Tibial nerve (tissue), 4 donors: ENCODE data around the gene ZMYND8. TPM values are rescaled to one million over a fixed set of nuclear protein-coding genes. Genes with fewer than 3 reads are reported as not detected.
A peak's percentile ranks its signal among the peaks of the same experiment; 100 is the strongest.

Experiments used
- DNase-seq, 2 donors: peaks; one replicate each; pipeline ENCODE4 v3.0.0-alpha.2; 2019; ENCODE audit warnings: low spot score in 2 of 2
- H3K27ac ChIP-seq, 4 donors: fragments of 200-600 bp; sonication (generic) in 3 of 4; one replicate each; pipeline ENCODE4 v1.5.1; 2017 to 2019; ENCODE audit warnings: mild to moderate bottlenecking in 1 of 4
- H3K27me3 ChIP-seq, 2 donors: fragments of 200-600 bp; sonication (generic) in 1 of 2; one replicate each; pipeline versions ENCODE4 v1.5.1 to v1.6.0; 2017 to 2019
- H3K36me3 ChIP-seq, 3 donors: fragments of 200-600 bp; sonication (generic); one replicate each; pipeline ENCODE4 v1.5.1; 2018 to 2019
- H3K4me1 ChIP-seq, 4 donors: fragments of 200-600 bp; sonication (generic) in 3 of 4; one replicate each; pipeline ENCODE4 v1.5.1; 2017 to 2019
- H3K4me3 ChIP-seq, 4 donors: fragments of 200-600 bp; sonication (generic) in 3 of 4; one replicate each; pipeline ENCODE4 v1.5.1; 2017 to 2019; ENCODE audit warnings: mild to moderate bottlenecking in 1 of 4, moderate library complexity in 1 of 4
- H3K9me3 ChIP-seq, 4 donors: fragments of 200-600 bp; sonication (generic) in 3 of 4; one replicate each; pipeline ENCODE4 v1.5.1; 2017 to 2019
- CTCF ChIP-seq, 5 experiments: fragments of 200-600 bp in 3 of 5; fragments of 450-650 bp in 2 of 5; sonication (generic) in 3 of 5; IDR thresholded peaks; one replicate each; pipeline ENCODE4 v1.5.1; 2016 to 2019; ENCODE audit warnings: antibody characterized with exemption in 5 of 5, mild to moderate bottlenecking in 3 of 5, moderate library complexity in 2 of 5
- EP300 ChIP-seq, 2 donors: sonication (generic); formaldehyde crosslinking; IDR thresholded peaks; one replicate each; pipeline ENCODE4 v1.6.1; 2017; ENCODE audit warnings: antibody characterized with exemption in 2 of 2, mild to moderate bottlenecking in 1 of 2
- POLR2A ChIP-seq, 2 donors: fragments of 450-650 bp; IDR thresholded peaks; one replicate each; pipeline ENCODE4 v1.6.1; 2017; ENCODE audit warnings: antibody characterized with exemption in 2 of 2, mild to moderate bottlenecking in 2 of 2, moderate library complexity in 2 of 2
- WGBS, 2 donors: methylation state at CpG; one replicate each; pipeline ENCODE4 v1.1.5; 2018; 5-methylcytosine and 5-hydroxymethylcytosine counted together
- total RNA-seq, 4 donors: library from RNA; depleted of rRNA; stranded (reverse); fragments of >200 nt; gene quantifications; one replicate each; pipeline ENCODE4 v1.1.0, GENCODE V29; 2016

ZMYND8 gene
- total RNA-seq, 4 donors from 2014 or later = 45.3 to 69.9 (median 49.8) TPM

- peak overlapping the region; percentile 92 to 100 (median 98) for H3K27ac ChIP-seq
- H3K27me3 ChIP-seq = no peaks in the 10 kb centered on the region
- no peaks in the 10 kb centered on the region for H3K9me3 ChIP-seq
- peak overlapping the region in 2 of 4 donors; percentile 4 to 38 for H3K4me3 ChIP-seq
- TF ChIP-seq POLR2A (IDR thresholded peaks at IDR 0.05) (no peak), EP300 (IDR thresholded peaks at IDR 0.05) (peak in 1 of 2 donors; percentile 52)
- no peaks in the 10 kb centered on the region for H3K36me3 ChIP-seq
- peak in 1 of 2 donors; percentile 50 for DNase-seq
- 21 to 28% methylated on average over 7 of the region's 7 CpGs for WGBS, 2 donors
- H3K4me1 ChIP-seq = peaks cover 9 to 100% (median 94%) of the 10 kb centered on the region in 4 donors
These were observed 2.6 kb downstream of the ZMYND8 start for GRCh38 chr20:47353692-47354463.

DNA sequence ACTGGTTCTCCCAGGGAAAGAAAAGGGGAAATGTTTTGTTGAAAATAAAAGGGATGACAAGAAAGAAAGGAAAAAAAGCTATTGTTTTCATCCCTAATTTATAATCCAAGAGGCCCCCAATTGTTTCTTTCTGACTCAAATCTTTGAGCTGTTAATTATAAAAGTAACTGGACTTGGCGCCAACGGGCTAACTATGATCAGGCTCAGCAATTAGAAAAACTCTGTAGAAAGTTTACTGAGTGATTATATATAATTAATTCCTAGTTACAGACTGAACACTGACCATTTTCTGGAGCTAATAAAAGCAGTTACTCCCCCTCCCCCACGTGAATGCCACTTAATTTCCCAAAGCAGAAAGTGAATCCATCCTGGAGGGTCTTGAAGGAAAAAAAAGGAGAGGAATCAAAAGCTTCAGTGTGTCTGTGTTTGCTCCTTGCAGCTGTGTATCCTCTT, 3.2 kb downstream of the ZMYND8 start:
- H3K36me3 ChIP-seq = no peaks in the 10 kb centered on the region
- H3K27me3 ChIP-seq = no peaks in the 10 kb centered on the region
- H3K9me3 ChIP-seq = no peaks in the 10 kb centered on the region
- DNase-seq = no peak
- H3K4me1 ChIP-seq = peaks cover 7 to 100% (median 94%) of the 10 kb centered on the region in 4 donors
- TF ChIP-seq CTCF (IDR thresholded peaks at IDR 0.05) = no peak
- TF ChIP-seq POLR2A (IDR thresholded peaks at IDR 0.05) = no peak
- no peak for TF ChIP-seq EP300 (IDR thresholded peaks at IDR 0.05)
- WGBS, 2 donors = 38 to 44% methylated on average over 3 of the region's 3 CpGs
- peak overlapping the region; percentile 92 to 100 (median 98) for H3K27ac ChIP-seq
- peak overlapping the region in 2 of 4 donors; percentile 32 to 35 for H3K4me3 ChIP-seq

DNA sequence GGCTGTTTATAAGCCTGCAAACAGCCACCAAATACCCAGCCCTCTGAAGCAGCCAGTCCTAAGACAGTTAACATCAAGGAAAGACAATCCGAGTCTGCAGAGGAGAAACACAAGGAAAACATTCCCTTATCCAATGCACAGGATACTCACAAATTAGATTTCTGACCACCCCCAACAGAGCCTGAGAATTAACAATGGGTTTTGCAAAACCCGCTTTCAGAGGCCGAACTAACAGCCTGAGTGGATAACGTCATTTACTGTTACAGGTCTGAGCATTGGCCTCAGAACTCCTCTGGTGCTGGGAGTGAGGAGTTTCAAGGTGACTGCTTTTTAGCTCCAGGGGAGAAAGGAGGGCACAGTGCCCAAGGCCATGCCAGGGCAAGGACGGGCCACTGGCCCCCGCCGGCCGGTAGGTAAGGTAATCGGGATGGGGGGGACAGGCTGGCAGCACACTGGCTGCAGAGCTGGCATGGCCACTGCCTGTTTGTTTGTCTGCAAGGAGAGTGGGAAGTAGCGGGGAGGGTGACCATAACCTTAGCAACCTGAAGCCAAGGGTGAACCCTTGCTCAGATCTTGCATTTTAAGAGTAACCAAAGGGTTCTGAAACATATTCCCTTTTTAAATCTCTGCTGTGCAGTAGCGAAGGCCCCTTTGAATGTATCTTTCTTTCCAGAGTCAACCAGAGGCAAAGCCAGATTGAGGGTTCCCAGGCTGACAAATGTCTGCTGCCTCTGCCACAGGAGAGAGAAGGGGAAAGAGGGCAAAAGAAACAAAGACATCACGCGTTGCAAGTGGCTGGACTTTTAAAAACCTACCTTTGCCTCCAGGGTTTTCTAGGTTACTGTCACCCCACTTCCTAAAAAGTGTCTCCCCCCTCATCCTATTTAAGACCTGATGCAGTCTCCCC, 3.9 kb downstream of the ZMYND8 start:
- WGBS, 2 donors = 24 to 40% methylated on average over 13 of the region's 13 CpGs
- Histone ChIP-seq H3K27me3 (no peaks in the 10 kb centered on the region), H3K9me3 (no peaks in the 10 kb centered on the region), H3K4me3 (peak overlapping the region; percentile 5 to 35 (median 26)), H3K36me3 (no peaks in the 10 kb centered on the region), H3K4me1 (peaks cover 10 to 100% (median 91%) of the 10 kb centered on the region in 4 donors), H3K27ac (peak overlapping the region; percentile 92 to 100 (median 98))
- DNase-seq = no peak
- TF ChIP-seq POLR2A (IDR thresholded peaks at IDR 0.05) = no peak
- TF ChIP-seq EP300 (IDR thresholded peaks at IDR 0.05) = peak in 1 of 2 donors; percentile 45

DNA sequence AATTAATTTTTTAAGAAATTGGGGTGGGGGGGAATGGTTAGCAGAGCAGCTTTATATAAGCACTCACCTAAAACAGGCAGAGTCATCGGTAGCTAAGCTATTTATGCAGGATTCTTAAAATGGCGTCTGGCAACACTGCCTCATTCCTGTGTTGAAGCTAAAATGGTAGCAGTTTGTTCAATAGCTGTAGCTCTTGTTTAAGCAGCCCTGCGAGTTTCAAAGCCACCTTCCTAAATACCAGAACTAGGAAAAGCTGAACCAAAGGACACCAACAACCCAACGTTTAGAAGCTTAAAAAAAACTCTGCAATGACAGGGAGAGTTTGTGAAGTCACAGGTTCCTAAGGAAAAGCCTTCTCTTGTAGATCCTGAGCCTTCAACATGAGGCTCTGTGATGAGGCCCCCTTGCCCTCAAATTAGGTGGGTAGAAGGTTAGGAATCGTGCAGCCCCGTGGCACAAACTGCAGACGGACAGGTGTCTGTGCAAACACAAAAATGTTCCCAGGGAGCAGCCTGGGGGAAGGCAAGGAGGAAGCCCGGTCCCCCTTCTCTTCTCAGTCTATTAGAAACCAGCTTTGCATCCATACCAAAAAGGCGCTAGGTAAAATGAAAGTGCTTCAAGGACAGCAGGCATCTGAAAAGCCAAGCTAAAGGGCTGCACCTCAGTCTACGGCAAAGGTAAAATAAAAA, 4.7 kb downstream of the ZMYND8 start:
- no peak for TF ChIP-seq CTCF (IDR thresholded peaks at IDR 0.05)
- TF ChIP-seq EP300 (IDR thresholded peaks at IDR 0.05) = no peak
- TF ChIP-seq POLR2A (IDR thresholded peaks at IDR 0.05) = no peak
- Histone ChIP-seq H3K36me3 (no peaks in the 10 kb centered on the region), H3K9me3 (no peaks in the 10 kb centered on the region), H3K27me3 (no peaks in the 10 kb centered on the region), H3K4me1 (peaks cover 10 to 100% (median 85%) of the 10 kb centered on the region in 4 donors), H3K27ac (peak overlapping the region; percentile 92 to 100 (median 98)), H3K4me3 (peak overlapping the region; percentile 2 to 35 (median 21))
- no peak for DNase-seq
- 20 to 25% methylated on average over 10 of the region's 10 CpGs for WGBS, 2 donors

DNA sequence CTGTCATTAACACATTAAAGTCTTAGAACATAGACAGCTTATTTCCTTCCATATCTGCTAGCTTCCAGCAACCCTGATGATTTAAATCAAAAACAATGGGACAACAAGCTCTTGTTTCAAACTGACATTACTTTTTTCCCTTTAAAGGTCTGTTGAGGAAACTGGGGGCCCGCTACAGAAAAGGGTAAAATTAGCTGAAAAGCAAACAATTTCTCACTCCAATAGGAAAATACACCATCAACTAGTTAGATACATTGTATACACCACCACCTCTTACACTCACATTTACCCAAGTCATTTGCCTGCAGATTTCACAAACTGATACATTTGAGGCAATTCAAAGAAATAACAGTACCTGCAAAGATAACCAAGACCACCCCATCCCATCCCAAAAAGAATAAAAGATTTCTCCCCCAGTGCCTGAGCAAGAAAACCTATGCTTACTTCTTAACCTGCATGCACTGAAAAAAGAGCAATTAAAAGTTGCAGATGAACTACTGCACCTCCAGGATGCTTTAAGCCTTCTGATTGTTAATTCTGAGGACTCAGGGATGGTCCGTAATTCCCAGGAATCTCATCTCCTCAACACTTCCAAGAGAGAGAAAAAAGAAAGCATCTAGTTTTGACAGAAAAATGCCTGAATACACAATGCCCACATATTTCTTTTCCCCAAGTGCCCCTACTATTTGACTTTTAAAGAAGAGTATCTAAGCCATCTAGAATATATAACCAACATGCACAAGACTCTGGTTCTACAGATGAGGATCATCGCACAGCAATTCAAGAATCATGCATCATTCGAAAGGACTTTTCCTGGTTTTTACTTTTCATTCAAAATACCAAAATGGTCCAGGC, 5.6 kb downstream of the ZMYND8 start:
- no peaks in the 10 kb centered on the region for H3K9me3 ChIP-seq
- H3K4me1 ChIP-seq = peaks cover 10 to 100% (median 77%) of the 10 kb centered on the region in 4 donors

More for the DNA sequence above, 5.6 kb downstream of the ZMYND8 start:
- no peak for TF ChIP-seq EP300 (IDR thresholded peaks at IDR 0.05)
- TF ChIP-seq CTCF (IDR thresholded peaks at IDR 0.05) = no peak
- no peak for TF ChIP-seq POLR2A (IDR thresholded peaks at IDR 0.05)
- DNase-seq = no peak
- Histone ChIP-seq H3K27ac (peak overlapping the region; percentile 92 to 100 (median 98)), H3K36me3 (peaks cover 0 to 6% (median 0%) of the 10 kb centered on the region in 3 donors), H3K27me3 (no peaks in the 10 kb centered on the region), H3K4me3 (peak overlapping the region in 1 of 4 donors; percentile 32)
- WGBS, 2 donors = 40 to 41% methylated on average over 4 of the region's 4 CpGs
